Mononuclear cell (primary cell): Measurements from ENCODE around the gene NDUFAF2. TPM values are rescaled to one million over a fixed set of nuclear protein-coding genes. Genes with fewer than 3 reads are reported as not detected.
"Not testable (repeated sequence)": the region's sequence is repeated elsewhere in the genome, so short reads cannot be mapped to it uniquely, and the experiment has no call there.

ENCODE experiments used
- H3K27me3 ChIP-seq: 2 replicates; pipeline ENCODE4 v1.6.0; 2011; ENCODE audit warnings: low read length, control low read depth; ENCODE audit not compliant: insufficient read depth
- H3K4me1 ChIP-seq: 2 replicates; pipeline ENCODE4 v1.5.1; 2011; ENCODE audit warnings: mild to moderate bottlenecking, low read length, control low read depth; ENCODE audit not compliant: insufficient read depth
- H3K4me3 ChIP-seq: 2 replicates; pipeline ENCODE4 v1.5.1; 2011; ENCODE audit warnings: mild to moderate bottlenecking, low read length, moderate library complexity
- H3K9me3 ChIP-seq: 2 replicates; pipeline ENCODE4 v1.5.1; 2011; ENCODE audit warnings: low read depth, mild to moderate bottlenecking, control low read depth, low read length
- total RNA-seq: library from RNA; depleted of rRNA; stranded (reverse); fragments of >200 nt; gene quantifications from one replicate; pipeline ENCODE4 v1.2.3, GENCODE V29; 2012

NDUFAF2 gene
- total RNA-seq, 1 donor: 5.7 TPM

- no peaks in the 10 kb centered on the region for H3K27me3 ChIP-seq
- no peaks in the 10 kb centered on the region for H3K4me1 ChIP-seq
- no peaks in the 10 kb centered on the region for H3K9me3 ChIP-seq
- H3K4me3 ChIP-seq: no peak overlapping the region
Observed at GRCh38 chr5:61051267-61051666, 106.3 kb downstream of the NDUFAF2 start.

DNA sequence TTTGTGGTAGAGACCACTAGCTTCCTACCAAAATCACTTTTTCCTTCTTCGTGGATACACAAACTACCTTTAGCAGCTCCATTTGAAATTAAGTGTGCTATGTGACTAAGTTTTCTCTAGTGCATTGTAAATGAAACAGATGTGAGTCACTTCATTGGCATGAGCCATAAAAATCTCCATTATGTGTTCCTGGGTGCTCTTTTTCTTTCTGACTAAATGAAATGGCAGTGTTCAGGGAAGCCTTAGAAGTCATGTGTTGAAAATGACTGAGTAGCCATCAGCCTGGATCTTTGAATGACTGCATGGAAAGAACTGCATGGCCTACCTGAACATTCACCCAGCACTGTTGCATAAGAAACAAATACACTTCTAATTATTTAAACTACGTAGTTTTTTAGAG lies 107.9 kb downstream of the NDUFAF2 start:
- H3K27me3 ChIP-seq: no peaks in the 10 kb centered on the region
- H3K4me1 ChIP-seq: no peaks in the 10 kb centered on the region
- H3K4me3 ChIP-seq: no peak overlapping the region
- no peaks in the 10 kb centered on the region for H3K9me3 ChIP-seq

DNA sequence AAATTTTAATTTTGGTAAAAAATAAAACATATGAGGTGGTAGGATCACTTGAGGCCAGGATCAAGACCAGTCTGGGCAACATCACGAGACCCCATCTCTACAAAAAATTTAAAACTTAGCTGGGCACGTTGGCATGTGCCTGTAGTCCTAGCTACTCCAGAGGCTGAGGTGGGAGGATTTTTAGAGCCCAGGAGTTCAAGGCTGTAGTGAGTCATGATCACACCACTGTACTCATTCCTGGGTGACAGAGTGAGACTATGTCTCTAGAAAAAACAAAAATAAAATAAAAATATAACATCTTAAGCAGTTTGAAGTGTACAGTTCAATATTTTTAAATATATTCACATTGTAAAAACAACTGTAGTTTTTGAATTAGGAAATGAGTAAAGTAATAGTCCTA lies 108.9 kb downstream of the NDUFAF2 start:
- no peaks in the 10 kb centered on the region for H3K9me3 ChIP-seq

DNA sequence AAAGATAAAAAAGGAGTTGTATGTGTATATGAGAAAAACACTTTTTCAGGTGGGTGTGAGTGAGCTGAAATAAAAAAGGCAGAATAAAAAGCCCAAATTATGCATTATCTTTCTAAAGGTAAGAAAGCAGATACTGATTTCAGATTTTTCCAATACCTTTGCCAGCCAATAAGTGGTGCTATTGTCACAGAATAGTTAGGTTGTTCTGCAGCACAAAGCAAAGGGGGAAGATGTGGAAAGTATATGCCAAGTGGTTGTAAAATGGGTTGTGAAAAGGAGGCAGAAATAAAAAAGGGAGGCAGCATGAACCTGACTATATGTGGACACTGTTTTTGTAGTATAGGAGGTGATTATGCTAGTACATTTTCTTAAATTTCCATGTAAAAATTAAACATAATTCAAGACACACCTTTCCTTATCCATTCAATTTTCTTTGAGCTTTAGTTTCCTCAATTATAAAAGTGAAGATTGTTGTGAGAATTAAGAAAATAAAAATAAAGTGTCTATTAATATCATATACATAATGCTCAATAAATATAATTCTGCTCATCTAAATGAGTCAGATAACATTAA lies 110.5 kb downstream of the NDUFAF2 start:
- Histone ChIP-seq H3K27me3 (no peaks in the 10 kb centered on the region), H3K4me1 (no peaks in the 10 kb centered on the region), H3K9me3 (no peaks in the 10 kb centered on the region), H3K4me3 (no peak overlapping the region)

More for the DNA sequence above, 108.9 kb downstream of the NDUFAF2 start:
- no peaks in the 10 kb centered on the region for H3K4me1 ChIP-seq
- H3K4me3 ChIP-seq: no peak overlapping the region
- no peaks in the 10 kb centered on the region for H3K27me3 ChIP-seq

GRCh38 chr5:61059499-61059898 lies 114.5 kb downstream of the NDUFAF2 start:
- Histone ChIP-seq H3K4me1 (no peaks in the 10 kb centered on the region), H3K9me3 (peaks cover 7% of the 10 kb centered on the region), H3K4me3 (no peak overlapping the region), H3K27me3 (no peaks in the 10 kb centered on the region)

GRCh38 chr5:61069150-61069549 lies 124.1 kb downstream of the NDUFAF2 start:
- Histone ChIP-seq H3K9me3 (no peaks in the 10 kb centered on the region), H3K4me1 (no peaks in the 10 kb centered on the region), H3K27me3 (no peaks in the 10 kb centered on the region), H3K4me3 (no peak overlapping the region)

DNA sequence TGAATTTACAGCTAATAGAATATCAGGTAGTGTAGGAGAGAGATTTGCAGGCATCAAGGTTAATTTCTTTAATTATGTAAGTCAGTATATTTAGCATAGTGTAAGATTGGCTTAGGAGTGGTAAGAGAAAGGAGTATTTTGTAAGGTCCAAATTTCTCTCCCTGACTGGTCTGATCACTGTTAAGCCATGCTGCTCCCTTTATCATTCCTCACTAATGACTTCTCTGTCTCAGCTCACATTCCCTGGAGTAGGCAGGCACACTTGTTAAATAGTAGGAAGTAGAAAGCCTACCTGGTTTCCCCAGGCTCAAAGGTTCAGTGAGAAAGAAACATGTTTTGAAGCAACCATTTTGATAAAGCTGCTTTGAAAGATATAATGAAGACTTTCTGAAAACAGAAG lies 126.5 kb downstream of the NDUFAF2 start:
- Histone ChIP-seq H3K4me3 (no peak overlapping the region), H3K27me3 (no peaks in the 10 kb centered on the region), H3K4me1 (no peaks in the 10 kb centered on the region), H3K9me3 (no peaks in the 10 kb centered on the region)

DNA sequence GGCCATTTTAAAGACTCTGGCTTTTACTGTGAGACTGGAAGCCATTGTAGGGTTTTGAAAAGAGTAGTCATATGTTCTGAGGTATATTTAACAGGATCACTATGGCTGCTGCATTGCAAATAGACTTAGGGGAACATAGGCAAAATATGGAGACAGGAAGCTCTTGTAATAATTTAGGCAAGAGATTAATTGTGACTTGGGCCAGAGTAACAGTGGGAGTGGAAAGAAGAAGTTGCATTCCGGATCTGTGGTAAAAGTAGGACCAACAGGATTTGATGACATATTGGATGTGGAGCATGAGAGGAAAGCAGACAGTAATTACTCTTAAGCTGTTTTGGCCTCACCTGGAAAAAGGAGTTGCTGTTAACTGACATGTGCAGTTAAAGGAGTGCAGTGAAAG lies 131.6 kb downstream of the NDUFAF2 start:
- Histone ChIP-seq H3K4me3 (no peak overlapping the region), H3K4me1 (no peaks in the 10 kb centered on the region), H3K9me3 (no peaks in the 10 kb centered on the region), H3K27me3 (no peaks in the 10 kb centered on the region)

DNA sequence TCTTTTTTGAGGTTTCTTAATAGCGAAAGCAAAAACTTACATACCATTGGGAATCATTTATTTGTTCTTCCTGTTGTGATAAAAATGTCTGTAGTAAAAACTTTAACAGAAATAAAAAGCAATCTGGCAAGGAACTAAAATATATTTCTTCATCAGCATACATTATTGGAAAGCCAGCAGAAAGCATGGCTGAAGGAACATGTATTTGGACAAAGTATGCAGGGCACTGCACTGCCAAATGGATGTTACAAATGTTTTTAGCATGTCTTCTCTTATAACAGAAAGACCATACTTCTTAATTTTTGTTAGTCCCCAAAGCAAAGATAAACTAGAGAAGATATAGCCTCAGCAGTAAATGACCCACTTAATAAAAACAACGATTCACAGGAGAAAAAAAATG lies 136.7 kb downstream of the NDUFAF2 start:
- H3K4me1 ChIP-seq: no peaks in the 10 kb centered on the region
- no peak overlapping the region for H3K4me3 ChIP-seq
- H3K9me3 ChIP-seq: no peaks in the 10 kb centered on the region
- H3K27me3 ChIP-seq: no peaks in the 10 kb centered on the region

DNA sequence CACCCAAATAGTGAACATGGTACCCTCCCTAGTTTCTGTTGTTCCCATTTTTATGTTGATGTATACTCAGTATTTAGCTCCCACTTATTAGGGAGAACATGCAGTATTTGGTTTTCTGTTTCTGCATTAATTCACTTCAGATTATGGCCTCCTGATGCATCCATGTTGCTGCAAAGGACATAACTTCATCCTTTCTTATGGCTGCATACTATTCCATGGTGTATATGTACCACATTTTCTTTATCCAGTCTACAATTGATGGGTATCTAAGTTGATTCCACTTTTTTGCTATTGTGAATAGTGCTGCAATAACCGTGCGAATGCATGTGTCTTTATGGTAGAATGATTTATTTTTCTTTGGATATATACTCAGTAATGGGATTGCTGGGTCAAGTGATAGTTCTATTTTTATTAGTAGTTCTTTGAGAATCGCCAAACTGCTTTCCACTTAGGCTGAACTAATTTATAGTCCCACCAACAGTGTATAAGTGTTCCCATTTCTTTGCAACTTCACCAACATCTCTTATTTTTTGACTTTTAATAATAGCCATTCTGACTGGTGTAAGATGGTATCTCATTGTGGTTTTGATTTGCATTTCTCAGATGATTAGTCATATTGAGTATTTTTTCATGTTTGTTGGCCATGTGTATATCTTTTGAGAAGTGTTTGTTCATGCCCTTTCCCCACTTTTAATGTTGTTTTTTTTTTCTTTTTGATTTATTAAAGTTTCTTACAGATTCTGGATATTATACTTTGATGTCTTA lies 137.7 kb downstream of the NDUFAF2 start:
- Histone ChIP-seq H3K4me3 (no peak overlapping the region), H3K27me3 (no peaks in the 10 kb centered on the region)

GRCh38 chr5:61084658-61085057 lies 139.7 kb downstream of the NDUFAF2 start:
- no peaks in the 10 kb centered on the region for H3K4me1 ChIP-seq

More for the DNA sequence above, 137.7 kb downstream of the NDUFAF2 start:
- H3K9me3 ChIP-seq: no peaks in the 10 kb centered on the region
- H3K4me1 ChIP-seq: no peaks in the 10 kb centered on the region

GRCh38 chr5:61085885-61086284 lies 140.9 kb downstream of the NDUFAF2 start:
- Histone ChIP-seq H3K9me3 (no peaks in the 10 kb centered on the region), H3K27me3 (no peaks in the 10 kb centered on the region), H3K4me1 (no peaks in the 10 kb centered on the region), H3K4me3 (no peak overlapping the region)

More at GRCh38 chr5:61084658-61085057, 139.7 kb downstream of the NDUFAF2 start:
- Histone ChIP-seq H3K4me3 (no peak overlapping the region), H3K27me3 (no peaks in the 10 kb centered on the region), H3K9me3 (no peaks in the 10 kb centered on the region)

- Histone ChIP-seq H3K9me3 (no peaks in the 10 kb centered on the region), H3K4me3 (no peak overlapping the region), H3K4me1 (no peaks in the 10 kb centered on the region), H3K27me3 (no peaks in the 10 kb centered on the region)
Observed at GRCh38 chr5:61087921-61088320, 142.9 kb downstream of the NDUFAF2 start.

GRCh38 chr5:61089351-61089750 lies 144.3 kb downstream of the NDUFAF2 start:
- Histone ChIP-seq H3K27me3 (no peaks in the 10 kb centered on the region), H3K4me1 (no peaks in the 10 kb centered on the region), H3K4me3 (no peak overlapping the region), H3K9me3 (no peaks in the 10 kb centered on the region)

DNA sequence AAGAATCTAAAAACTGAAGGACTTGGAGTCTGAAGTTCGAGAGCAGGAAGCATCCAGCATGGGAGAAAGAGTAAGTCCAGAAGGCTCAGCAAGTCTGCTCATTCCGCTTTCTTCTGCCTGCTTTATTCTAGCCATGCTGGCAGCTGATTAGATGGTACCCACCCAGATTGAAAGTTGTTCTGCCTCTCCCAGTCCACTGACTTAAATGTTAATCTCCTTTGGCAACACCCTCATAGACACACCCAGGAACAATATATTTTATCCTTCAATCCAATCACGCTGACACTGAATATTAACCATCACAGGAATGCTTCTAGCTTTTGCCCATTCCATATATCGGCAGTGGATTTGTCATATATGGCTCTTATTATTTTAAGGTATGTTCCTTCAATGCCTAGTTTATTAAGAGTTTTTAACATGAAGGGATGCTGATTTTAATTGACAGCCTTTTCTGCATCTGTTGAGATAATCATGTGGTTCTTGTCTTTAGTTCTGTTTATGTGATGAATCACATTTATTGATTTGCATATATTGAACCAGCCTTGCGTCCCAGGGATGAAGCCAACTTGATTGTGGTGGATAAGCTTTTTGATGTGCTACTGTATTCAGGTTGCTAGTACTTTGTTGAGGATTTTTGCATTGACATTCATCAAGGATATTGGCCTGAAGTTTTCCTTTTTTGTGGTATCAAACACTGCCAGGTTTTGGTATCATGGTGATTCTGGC lies 148.2 kb downstream of the NDUFAF2 start:
- not testable (repeated sequence) for H3K4me1 ChIP-seq, H3K27me3 ChIP-seq, H3K4me3 ChIP-seq, H3K9me3 ChIP-seq
